ENCODE data around the gene PNCK.

- no peak for TF ChIP-seq YY1 (IDR thresholded peaks at IDR 0.05; ENCODE audit: insufficient read depth, insufficient read length)
- no peak for TF ChIP-seq ZNF274 (IDR thresholded peaks at IDR 0.05; ENCODE audit: low read depth, low read length)
- TF ChIP-seq SUZ12 (IDR thresholded peaks at IDR 0.05; ENCODE audit: extremely low read depth, insufficient read depth, insufficient read length): no peak
Measured at GRCh38 chrX:153646620-153647373, 26.8 kb downstream of the PNCK start, which contains the start of gene DUSP9.

Data from NT2/D1 (cell line).